Stimulated activated CD4-positive, alpha-beta T cell treated with anti-CD3 and anti-CD28 coated beads, Interleukin-15, amount 100 ng/mL, for 1 hour (primary cell): ENCODE results near the gene NHS.
"Not testable (repeated sequence)": the region's sequence is repeated elsewhere in the genome, so short reads cannot be mapped to it uniquely, and the experiment has no call there.

ENCODE experiments used
- DNase-seq, 2 donors: peaks; one replicate each; pipeline ENCODE4 v3.0.0-alpha.2; 2020; ENCODE audit warnings: low read depth in 1 of 2, low spot score in 1 of 2

NHS gene

GRCh38 chrX:17544821-17545220, 169.8 kb downstream of the NHS start:
- DNase-seq, result no peak

DNA sequence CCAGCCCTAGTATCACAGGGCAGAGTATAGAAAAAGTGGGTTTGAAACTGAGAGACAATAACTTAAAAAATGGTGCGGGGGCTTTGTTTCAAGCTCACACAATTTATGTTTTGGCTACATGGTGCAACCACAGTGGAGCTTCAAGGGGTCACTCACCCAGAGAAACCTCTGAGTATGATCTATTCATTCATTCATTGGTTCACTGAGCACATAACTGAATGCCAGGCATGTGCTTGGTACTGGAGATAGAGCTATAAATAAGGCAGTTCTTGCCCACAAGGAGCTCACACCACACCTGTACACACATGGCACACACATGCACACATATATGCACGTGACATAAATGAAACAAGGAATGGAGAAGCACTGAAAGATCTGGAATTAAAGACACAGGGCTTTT, 171.4 kb downstream of the NHS start:
- no peak for DNase-seq

GRCh38 chrX:17547658-17548057, 172.7 kb downstream of the NHS start:
- no peak for DNase-seq

GRCh38 chrX:17549107-17549651, 174.2 kb downstream of the NHS start:
- no peak for DNase-seq

DNA sequence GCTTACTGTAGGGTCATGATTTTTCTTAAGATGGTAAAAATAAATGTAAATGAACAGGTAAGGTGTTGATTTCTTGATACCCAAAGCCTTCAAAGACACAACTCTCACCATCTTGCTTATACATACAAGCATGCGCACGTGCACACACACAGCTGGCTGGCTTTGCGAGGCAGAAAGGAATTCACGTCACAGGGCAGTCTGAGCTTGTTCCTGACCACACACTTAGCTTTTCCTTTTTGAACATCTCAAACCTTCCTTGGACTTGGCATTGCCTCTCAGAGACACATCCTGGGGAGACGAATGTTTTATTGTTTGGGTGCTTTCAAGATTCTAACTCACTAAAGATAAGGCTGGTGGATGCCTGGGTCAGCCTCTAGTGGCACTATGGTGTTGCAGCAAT, 175.0 kb downstream of the NHS start:
- no peak for DNase-seq

- no peak for DNase-seq
Observed at GRCh38 chrX:17552044-17552650, 177.1 kb downstream of the NHS start.

DNA sequence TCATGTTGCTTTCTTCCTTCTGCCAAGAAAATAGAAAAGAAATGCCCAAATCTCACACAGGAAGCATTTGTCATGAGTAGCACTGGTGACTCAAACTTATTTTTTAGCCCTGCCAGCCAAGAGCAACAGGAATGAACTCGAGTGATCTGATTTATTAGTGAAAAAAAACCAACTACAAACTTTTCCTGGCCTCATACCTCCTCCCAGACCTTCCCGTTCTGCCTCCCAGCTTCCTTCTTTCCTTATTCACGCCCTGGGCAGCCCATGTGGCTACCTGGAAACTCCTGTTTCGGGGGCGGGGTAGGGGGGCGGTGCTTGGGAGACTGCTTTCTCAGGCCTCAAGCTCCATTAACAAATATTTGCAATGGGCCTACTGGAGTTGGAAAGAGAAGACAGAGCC, 178.5 kb downstream of the NHS start:
- no peak for DNase-seq

GRCh38 chrX:17553961-17554482, 179.0 kb downstream of the NHS start:
- DNase-seq, result no peak

DNA sequence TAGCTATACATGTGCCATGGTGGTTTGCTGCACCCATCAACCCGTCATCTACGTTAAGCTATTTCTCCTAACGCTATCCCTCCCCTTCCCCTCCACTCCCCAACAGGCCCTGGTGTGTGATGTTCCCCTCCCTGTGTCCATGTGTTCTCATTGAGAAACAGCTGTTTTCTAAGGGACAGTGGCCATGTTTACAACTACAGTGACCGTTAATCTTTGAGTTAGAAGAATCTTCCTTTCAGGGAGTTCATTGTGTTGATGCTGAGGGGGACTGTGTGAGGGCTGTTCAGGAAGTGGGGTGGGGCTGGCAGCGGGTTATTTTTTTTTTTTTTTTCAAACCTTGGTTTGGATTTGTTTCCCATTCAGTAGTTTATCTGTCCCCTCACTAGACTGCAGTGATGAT, 179.9 kb downstream of the NHS start:
- no peak for DNase-seq

DNA sequence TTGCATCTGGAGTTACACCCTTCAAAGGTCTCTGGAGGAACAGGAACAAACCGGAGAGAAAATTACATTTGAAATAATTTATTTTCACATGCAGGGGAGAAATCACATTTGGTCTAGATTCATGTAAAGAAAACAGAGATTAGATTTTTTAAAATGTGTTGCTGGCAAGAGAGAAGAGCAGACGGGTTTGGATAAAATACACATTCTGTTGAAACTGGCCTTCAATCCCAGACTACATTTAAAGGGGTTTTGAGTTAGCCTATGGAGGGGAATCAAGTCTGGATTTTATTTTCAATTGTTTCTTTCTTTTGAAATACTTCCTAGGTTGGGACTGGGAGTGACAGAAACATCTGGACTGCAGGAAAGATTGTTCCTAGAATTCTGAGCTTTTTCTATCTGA, 180.8 kb downstream of the NHS start:
- no peak for DNase-seq

GRCh38 chrX:17559728-17560379, 184.9 kb downstream of the NHS start:
- no peak for DNase-seq

GRCh38 chrX:17560385-17560784, 185.4 kb downstream of the NHS start:
- DNase-seq, result no peak

GRCh38 chrX:17563076-17563475, 188.1 kb downstream of the NHS start:
- DNase-seq, result no peak

DNA sequence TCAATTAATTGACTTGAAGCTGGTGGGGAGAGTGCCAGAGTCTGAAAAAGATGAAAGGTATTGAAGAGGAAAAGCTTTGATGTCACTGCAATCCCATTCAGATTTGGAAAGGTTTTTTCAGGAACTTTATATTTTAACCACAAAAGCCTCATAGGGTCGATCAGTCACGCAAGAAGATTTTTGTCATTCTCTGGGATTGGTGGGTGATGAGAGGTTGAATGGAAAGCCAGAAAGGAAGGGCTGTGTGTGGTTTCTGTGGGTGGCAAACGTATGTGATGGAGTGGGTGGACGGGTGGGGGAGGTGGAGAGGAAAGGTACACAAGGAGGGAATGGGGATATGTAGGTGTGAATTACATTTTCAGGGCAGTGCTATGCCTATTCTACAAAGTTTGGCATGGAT, 188.5 kb downstream of the NHS start:
- DNase-seq, result no peak

GRCh38 chrX:17564689-17565409, 189.8 kb downstream of the NHS start:
- DNase-seq, result no peak

DNA sequence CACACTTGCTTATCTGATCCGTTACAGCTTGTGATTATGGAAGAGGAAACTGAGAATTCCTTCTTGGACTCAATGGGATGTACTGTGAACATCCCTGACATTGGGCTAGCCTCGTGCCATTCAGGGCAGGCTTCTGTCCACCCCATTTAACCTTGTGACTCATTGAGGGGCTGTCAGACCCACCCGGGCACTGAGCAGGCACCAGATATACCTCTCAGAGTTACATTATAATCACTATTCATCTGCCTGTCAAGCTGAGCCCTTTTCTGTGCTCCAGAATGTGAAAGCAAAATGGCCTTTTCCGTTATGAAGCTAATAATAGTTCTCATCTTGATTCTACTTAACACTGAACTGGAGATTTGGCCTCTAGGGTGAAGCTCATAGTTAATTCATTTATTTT, 191.7 kb downstream of the NHS start:
- no peak for DNase-seq

DNA sequence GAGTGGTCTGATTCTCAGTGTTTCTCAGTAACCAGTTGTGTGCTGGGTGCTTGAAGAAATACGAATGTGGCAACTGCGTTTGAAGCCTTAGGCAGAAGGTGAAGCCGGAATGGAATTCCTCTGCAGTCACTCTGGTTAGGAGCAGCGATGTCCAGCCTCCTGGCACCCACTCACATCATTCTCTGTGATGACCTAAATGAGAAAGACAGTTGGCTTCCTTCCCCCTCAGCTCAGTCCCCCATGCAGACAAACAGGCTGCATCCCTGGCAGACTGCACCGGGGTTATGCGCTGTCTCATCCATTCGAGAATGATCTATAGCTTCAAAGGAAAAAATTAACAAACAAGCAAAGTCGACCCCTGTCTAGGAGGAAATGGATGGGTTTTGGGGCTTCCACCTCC, 192.2 kb downstream of the NHS start:
- DNase-seq, result no peak

- no peak for DNase-seq
Observed at GRCh38 chrX:17567821-17568220, 192.8 kb downstream of the NHS start.

GRCh38 chrX:17568804-17569203, 193.8 kb downstream of the NHS start:
- not testable (repeated sequence) for DNase-seq

DNA sequence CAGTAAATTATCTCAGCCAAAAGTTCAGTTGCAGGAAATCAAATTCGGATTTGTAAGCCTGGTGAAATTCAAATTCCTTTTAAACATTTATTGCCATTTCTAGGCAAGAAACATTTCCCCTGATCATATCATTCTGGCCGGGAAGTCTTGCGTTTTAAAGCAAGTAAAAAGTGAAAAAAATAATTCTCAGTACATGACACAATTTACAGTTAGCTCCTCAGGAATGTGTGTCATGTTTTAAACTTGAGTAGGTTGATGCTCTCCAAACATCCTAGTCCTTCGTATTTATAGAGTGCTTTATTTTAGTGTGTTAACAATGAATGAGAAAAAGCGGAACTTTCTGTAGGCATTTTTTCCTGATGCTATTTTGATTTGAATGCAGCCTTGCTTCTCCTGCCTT, 204.0 kb downstream of the NHS start:
- DNase-seq, result no peak

GRCh38 chrX:17580539-17581152, 205.6 kb downstream of the NHS start:
- no peak for DNase-seq

DNA sequence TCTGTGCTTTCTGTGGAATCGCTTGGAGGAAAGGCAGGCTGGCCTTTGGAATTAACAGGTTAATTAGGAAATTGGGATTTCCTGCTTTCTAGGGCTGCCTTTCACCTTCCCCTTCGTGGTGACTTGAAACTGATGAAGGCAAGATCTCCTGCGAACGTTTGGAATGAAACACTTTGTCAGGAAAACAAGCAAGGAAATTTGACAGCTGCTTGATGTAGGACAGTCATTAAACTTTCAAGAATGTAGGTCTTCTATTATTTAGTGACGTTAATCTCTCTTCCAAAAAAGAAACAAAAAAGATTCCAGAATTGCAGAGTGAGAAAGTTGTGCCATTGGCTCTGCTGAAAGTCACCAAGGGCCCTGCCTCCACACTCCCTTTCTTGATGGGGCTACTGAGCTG, 206.6 kb downstream of the NHS start:
- no peak for DNase-seq
